MM.1S (cell line): ENCODE results near the gene AIP.

Experiments used
- DNase-seq: peaks from one replicate; pipeline ENCODE4 v3.0.0-alpha.2; 2015
- H2AFZ ChIP-seq: fragments of 300-600 bp; sonication (generic); 2 replicates; pipeline ENCODE4 v1.6.0; 2016; ENCODE audit warnings: antibody characterized with exemption, low read length
- H3F3A ChIP-seq: fragments of 300-600 bp; sonication (generic); 2 replicates; pipeline ENCODE4 v1.6.1; 2016; ENCODE audit warnings: mild to moderate bottlenecking, antibody characterized with exemption, low read length, moderate library complexity, mixed read lengths; ENCODE audit not compliant: insufficient read depth
- H3K27ac ChIP-seq: fragments of 300-600 bp; sonication (generic); 2 replicates; pipeline ENCODE4 v1.5.1; 2016; ENCODE audit warnings: mild to moderate bottlenecking, low read length
- H3K27me3 ChIP-seq: fragments of 300-600 bp; sonication (generic); replicated peaks from 2 replicates; pipeline ENCODE4 v1.6.0; 2016; ENCODE audit warnings: low read length; ENCODE audit not compliant: insufficient read depth
- H3K36me3 ChIP-seq: fragments of 300-600 bp; sonication (generic); replicated peaks from 2 replicates; pipeline ENCODE4 v1.6.1; 2016; ENCODE audit warnings: mild to moderate bottlenecking, low read length, mixed read lengths; ENCODE audit not compliant: insufficient read depth
- H3K4me1 ChIP-seq: fragments of 300-600 bp; sonication (generic); 2 replicates; pipeline ENCODE4 v1.6.1; 2016; ENCODE audit warnings: low read length, mixed read lengths
- H3K4me2 ChIP-seq: fragments of 300-600 bp; sonication (generic); 2 replicates; pipeline ENCODE4 v1.6.0; 2016; ENCODE audit warnings: low read depth, low read length
- H3K4me3 ChIP-seq: fragments of 300-600 bp; sonication (generic); 2 replicates; pipeline ENCODE4 v1.5.1; 2016; ENCODE audit warnings: low read length, mixed read lengths
- H3K79me2 ChIP-seq: fragments of 300-600 bp; sonication (generic); 2 replicates; pipeline ENCODE4 v1.6.1; 2016; ENCODE audit warnings: mixed run types, low read length, mixed read lengths
- H3K9ac ChIP-seq: fragments of 300-600 bp; sonication (generic); 2 replicates; pipeline ENCODE4 v1.6.1; 2016; ENCODE audit warnings: low read length, mixed read lengths
- H3K9me2 ChIP-seq: fragments of 300-600 bp; sonication (generic); replicated peaks from 2 replicates; pipeline ENCODE4 v1.6.1; 2016; ENCODE audit warnings: mild to moderate bottlenecking, low read length, mixed read lengths; ENCODE audit not compliant: insufficient read depth
- H3K9me3 ChIP-seq: fragments of 300-600 bp; sonication (generic); replicated peaks from 2 replicates; pipeline ENCODE4 v1.6.1; 2016; ENCODE audit warnings: mild to moderate bottlenecking, low read length, mixed read lengths; ENCODE audit not compliant: insufficient read depth
- H4K20me1 ChIP-seq: fragments of 300-600 bp; sonication (generic); 2 replicates; pipeline ENCODE4 v1.6.1; 2016; ENCODE audit warnings: mild to moderate bottlenecking, low read length, moderate library complexity, mixed read lengths; ENCODE audit not compliant: insufficient read depth
- EZH2 ChIP-seq: fragments of 300-600 bp; sonication (generic); optimal IDR thresholded peaks from 2 replicates; pipeline ENCODE3; 2017; ENCODE audit warnings: low read depth, mild to moderate bottlenecking, antibody characterized with exemption, low read length, mixed read lengths
- EZH2phosphoT487 ChIP-seq: fragments of 300-600 bp; sonication (generic); IDR thresholded peaks from 2 replicates; pipeline ENCODE4 v1.6.1; 2018; ENCODE audit warnings: antibody characterized with exemption, low read length
- TF ChIP-seq, protein P1 (sequence below): fragments of 300-600 bp; sonication (generic); IDR thresholded peaks from 2 replicates; pipeline ENCODE4 v1.5.1; 2016; ENCODE audit warnings: antibody characterized with exemption, low read length, mixed read lengths

Gene AIP

DNA sequence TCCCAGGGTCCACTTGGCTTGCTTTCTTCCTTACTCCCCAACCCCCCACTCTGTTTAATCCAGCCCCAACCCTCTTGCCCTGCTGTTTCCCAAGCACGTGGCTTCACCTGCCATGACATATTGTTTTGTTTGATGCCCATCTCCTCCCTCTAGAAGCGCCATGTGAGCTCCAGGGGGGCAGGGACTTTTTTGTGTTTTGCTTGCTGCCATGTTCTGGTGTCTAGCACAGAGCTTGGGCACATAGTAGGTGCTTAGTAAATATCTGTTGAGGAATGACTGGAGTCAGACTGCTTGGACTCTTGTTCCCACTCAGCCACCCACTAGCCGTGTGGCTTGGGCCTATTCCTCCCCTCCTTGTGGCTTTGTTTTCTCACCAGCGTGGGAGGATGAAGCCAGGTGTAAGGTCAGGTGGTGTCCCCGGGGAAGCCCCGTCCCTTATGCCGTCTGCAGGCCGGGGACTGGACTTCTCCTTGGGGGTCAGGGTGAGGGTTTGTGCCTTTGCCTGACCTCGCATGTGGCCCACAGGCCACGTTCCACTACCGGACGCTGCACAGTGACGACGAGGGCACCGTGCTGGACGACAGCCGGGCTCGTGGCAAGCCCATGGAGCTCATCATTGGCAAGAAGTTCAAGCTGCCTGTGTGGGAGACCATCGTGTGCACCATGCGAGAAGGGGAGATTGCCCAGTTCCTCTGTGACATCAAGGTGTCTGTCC lies 3.8 kb downstream of the AIP start:
- Histone ChIP-seq H3K27ac (no peak overlapping the region), H3K4me3 (no peak overlapping the region), H3K36me3 (no peaks in the 10 kb centered on the region), H3K4me2 (no peak overlapping the region), H3K4me1 (peaks cover 20% of the 10 kb centered on the region), H3K27me3 (no peaks in the 10 kb centered on the region), H4K20me1 (no peaks in the 10 kb centered on the region), H3F3A (no peaks in the 10 kb centered on the region), H3K9me3 (no peaks in the 10 kb centered on the region), H3K79me2 (peaks cover 26% of the 10 kb centered on the region), H3K9ac (no peak overlapping the region), H3K9me2 (no peaks in the 10 kb centered on the region), H2AFZ (no peak overlapping the region)
- no peak for TF ChIP-seq EZH2
- TF ChIP-seq, protein P1, sequence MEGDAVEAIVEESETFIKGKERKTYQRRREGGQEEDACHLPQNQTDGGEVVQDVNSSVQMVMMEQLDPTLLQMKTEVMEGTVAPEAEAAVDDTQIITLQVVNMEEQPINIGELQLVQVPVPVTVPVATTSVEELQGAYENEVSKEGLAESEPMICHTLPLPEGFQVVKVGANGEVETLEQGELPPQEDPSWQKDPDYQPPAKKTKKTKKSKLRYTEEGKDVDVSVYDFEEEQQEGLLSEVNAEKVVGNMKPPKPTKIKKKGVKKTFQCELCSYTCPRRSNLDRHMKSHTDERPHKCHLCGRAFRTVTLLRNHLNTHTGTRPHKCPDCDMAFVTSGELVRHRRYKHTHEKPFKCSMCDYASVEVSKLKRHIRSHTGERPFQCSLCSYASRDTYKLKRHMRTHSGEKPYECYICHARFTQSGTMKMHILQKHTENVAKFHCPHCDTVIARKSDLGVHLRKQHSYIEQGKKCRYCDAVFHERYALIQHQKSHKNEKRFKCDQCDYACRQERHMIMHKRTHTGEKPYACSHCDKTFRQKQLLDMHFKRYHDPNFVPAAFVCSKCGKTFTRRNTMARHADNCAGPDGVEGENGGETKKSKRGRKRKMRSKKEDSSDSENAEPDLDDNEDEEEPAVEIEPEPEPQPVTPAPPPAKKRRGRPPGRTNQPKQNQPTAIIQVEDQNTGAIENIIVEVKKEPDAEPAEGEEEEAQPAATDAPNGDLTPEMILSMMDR = no peak
- no peak for TF ChIP-seq EZH2phosphoT487
- DNase-seq = no peak

DNA sequence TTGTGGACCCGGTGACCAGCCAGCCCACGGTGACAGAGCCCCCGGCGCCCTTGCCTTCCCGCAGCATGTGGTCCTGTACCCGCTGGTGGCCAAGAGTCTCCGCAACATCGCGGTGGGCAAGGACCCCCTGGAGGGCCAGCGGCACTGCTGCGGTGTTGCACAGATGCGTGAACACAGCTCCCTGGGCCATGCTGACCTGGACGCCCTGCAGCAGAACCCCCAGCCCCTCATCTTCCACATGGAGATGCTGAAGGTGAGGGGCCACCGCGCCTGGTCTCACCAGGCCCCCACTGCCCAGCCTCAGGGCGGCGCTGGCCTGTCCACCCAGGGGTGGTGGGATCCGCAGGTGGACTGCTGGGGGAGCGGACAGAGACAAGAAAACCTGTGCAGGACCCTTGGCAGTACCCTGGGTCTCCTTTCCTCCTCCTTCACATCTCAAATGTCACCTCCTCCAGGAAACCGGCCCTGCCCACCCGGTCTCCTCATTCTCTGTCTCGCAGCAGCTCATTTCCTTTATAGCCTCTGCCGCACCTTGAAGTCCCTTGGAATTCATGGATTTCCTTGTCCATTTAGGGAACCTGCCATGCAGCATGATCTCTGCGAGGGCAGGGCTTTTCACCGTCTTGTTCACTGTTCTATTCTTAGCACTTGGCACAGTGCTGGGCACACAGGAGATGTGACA lies 6.5 kb downstream of the AIP start:
- Histone ChIP-seq H3K4me1 (peaks cover 10% of the 10 kb centered on the region), H3K4me2 (no peak overlapping the region), H3K36me3 (no peaks in the 10 kb centered on the region), H3K27ac (no peak overlapping the region), H3K9me2 (no peaks in the 10 kb centered on the region), H4K20me1 (no peaks in the 10 kb centered on the region), H3F3A (no peaks in the 10 kb centered on the region), H3K9me3 (no peaks in the 10 kb centered on the region), H3K79me2 (peaks cover 16% of the 10 kb centered on the region), H3K4me3 (no peak overlapping the region), H3K27me3 (no peaks in the 10 kb centered on the region), H3K9ac (no peak overlapping the region), H2AFZ (no peak overlapping the region)
- TF ChIP-seq, protein P1 = no peak
- TF ChIP-seq EZH2phosphoT487 (no peak), EZH2 (no peak)
- DNase-seq = no peak

DNA sequence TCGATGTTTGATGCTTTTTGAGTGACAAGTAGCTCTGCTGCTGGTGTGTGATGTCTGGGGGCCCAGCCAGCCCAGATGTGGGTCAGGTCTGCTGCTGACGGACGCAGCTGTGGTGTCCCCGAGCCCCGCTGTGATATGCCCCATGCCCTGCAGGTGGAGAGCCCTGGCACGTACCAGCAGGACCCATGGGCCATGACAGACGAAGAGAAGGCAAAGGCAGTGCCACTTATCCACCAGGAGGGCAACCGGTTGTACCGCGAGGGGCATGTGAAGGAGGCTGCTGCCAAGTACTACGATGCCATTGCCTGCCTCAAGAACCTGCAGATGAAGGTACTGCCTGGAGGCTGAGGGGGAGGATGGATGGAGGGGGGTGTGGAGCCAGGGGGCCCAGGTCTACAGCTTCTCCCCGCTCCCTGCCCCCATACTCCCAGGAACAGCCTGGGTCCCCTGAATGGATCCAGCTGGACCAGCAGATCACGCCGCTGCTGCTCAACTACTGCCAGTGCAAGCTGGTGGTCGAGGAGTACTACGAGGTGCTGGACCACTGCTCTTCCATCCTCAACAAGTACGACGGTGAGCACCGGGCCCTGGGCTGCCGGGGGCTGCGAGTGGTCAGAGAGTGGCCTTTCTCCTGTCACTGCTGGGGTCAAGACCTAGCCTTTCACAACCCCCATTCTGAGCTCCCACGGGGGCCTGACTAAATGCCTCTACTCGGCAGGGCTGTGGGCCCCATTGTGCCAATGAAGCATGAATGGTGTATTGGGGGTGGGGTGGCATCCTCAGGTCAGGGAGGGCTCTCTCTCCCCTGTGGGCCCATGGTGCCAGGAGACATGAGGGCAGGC lies 7.3 kb downstream of the AIP start:
- H3K4me1 ChIP-seq = peaks cover 10% of the 10 kb centered on the region
- H3K36me3 ChIP-seq = no peaks in the 10 kb centered on the region
- peaks cover 8% of the 10 kb centered on the region for H3K79me2 ChIP-seq
- H4K20me1 ChIP-seq = no peaks in the 10 kb centered on the region
- no peak overlapping the region for H2AFZ ChIP-seq
- no peaks in the 10 kb centered on the region for H3K9me2 ChIP-seq
- H3K9me3 ChIP-seq = no peaks in the 10 kb centered on the region
- no peak overlapping the region for H3K4me3 ChIP-seq
- no peak overlapping the region for H3K4me2 ChIP-seq
- H3K9ac ChIP-seq = no peak overlapping the region
- H3K27me3 ChIP-seq = no peaks in the 10 kb centered on the region
- TF ChIP-seq, protein P1 = no peak
- TF ChIP-seq EZH2phosphoT487 = no peak
- no peak for TF ChIP-seq EZH2
- H3F3A ChIP-seq = no peaks in the 10 kb centered on the region
- H3K27ac ChIP-seq = no peak overlapping the region
- no peak for DNase-seq
